ENCODE results near the gene TMEM233. TPM values are rescaled to one million over a fixed set of nuclear protein-coding genes. Genes with fewer than 3 reads are reported as not detected.

TMEM233 gene
- total and polyA plus RNA-seq, 10 of the 15 experiments (the other 5 are each of a cell fraction or from before 2014, with no cell fraction given) = not detected

DNA sequence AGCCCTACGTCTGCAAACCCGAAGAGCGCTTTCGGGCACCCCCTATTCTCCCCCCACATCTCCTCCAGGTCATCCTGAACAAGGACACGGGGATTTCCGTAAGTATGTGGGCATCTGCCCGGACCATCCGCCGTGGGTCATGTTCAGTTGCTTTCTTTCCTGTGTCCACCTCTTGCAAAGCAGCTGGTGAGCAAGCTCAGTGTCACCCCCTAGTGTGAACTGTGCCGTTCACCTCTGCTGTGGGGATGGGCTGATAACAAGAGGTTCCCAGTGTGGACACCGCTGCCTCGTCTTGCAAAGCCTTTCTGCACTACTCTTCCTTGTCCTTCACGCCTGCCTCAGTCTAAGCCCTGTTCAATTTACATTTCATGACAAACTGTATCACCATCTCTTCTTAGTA, 83.0 kb downstream of the TMEM233 start:
- Histone ChIP-seq H3K79me2 (ENCODE audit: control insufficient read depth, insufficient read depth, low read length) (peaks cover 7% of the 10 kb centered on the region), H3K27ac (ENCODE audit: control insufficient read depth, insufficient read depth) (no peak overlapping the region), H3K9me3 (replicated peaks; ENCODE audit: control insufficient read depth, insufficient read depth, low read length) (no peaks in the 10 kb centered on the region), H3K4me3 (no peak overlapping the region), H3K9ac (ENCODE audit: control insufficient read depth, insufficient read depth, low read length) (no peak overlapping the region), H3K36me3 (ENCODE audit: control insufficient read depth in 2 of 2, insufficient read depth in 2 of 2, low read length in 1 of 2) (peaks cover 38 to 50% of the 10 kb centered on the region in 2 experiments), H3K4me2 (ENCODE audit: control insufficient read depth, insufficient read depth) (no peak overlapping the region), H4K20me1 (ENCODE audit: control insufficient read depth, insufficient read depth) (no peaks in the 10 kb centered on the region), H3K4me1 (ENCODE audit: control insufficient read depth, insufficient read depth, low read length) (peaks cover 7% of the 10 kb centered on the region), H3K27me3 (replicated peaks in 1 of 2; ENCODE audit: control insufficient read depth in 2 of 2, insufficient read depth in 2 of 2, low read length in 1 of 2) (no peaks in the 10 kb centered on the region), H2AFZ (ENCODE audit: control insufficient read depth, low read depth, low read length) (no peak overlapping the region)
- 93% methylated on average over 13 of the region's 13 CpGs for WGBS (ENCODE audit: insufficient coverage, insufficient replicate concordance, low lambda C conversion rate, missing lambda C conversion rate)
- intact Hi-C loops (cut with micrococcal nuclease; ENCODE audit: unreplicated experiment) = no loop called here
- BruUV-seq (replicated peaks) = no TSS peak
- FAIRE-seq (no peak), ATAC-seq (no peak), DNase-seq (ENCODE audit: low read depth, low spot score) (no peak)
- TF ChIP-seq PKNOX1 (IDR thresholded peaks at IDR 0.05) (no peak), CTCF (IDR thresholded peaks at IDR 0.05 in 2 of 3, conservative IDR thresholded peaks at IDR 0.05 in 1 of 3; ENCODE audit: control insufficient read depth in 2 of 3, extremely low read depth in 1 of 3, insufficient read depth in 1 of 3, low read depth in 3 of 3, low read length in 3 of 3) (0 out of 6 replicates have a peak, but pooled peaks of 1 of the 3 experiments have one; percentile 6)
- SMC1A ChIA-PET (ENCODE audit: uncharacterized antibody, unreplicated experiment) = no interaction called here
- CTCF ChIA-PET = interaction anchor here (1.2 to 1.9 kb wide), 2 partner anchors 8 to 11 kb away, joined by 3 to 9 read pairs; partner anchors contain the start of gene PRKAB1
- RAD21 ChIA-PET (ENCODE audit: unreplicated experiment) = no interaction called here
- in situ Hi-C loops (cut with MboI) = no loop called here
- POLR2A ChIA-PET = interaction anchor here (0.5 to 1.0 kb wide), 2 partner anchors 8 to 1060 kb away, joined by 3 to 5 read pairs; no protein-coding TSS in a partner anchor

GRCh38 chr12:119678459-119678858, 84.9 kb downstream of the TMEM233 start:
- no peak overlapping the region for H3K4me3 ChIP-seq
- no peaks in the 10 kb centered on the region for H3K9me3 ChIP-seq (replicated peaks; ENCODE audit: control insufficient read depth, insufficient read depth, low read length)
- H4K20me1 ChIP-seq (ENCODE audit: control insufficient read depth, insufficient read depth) = no peaks in the 10 kb centered on the region
- no TSS peak for BruUV-seq (replicated peaks)
- H3K4me2 ChIP-seq (ENCODE audit: control insufficient read depth, insufficient read depth) = no peak overlapping the region
- intact Hi-C loops (cut with micrococcal nuclease; ENCODE audit: unreplicated experiment) (no loop called here), in situ Hi-C loops (cut with MboI) (no loop called here)
- CTCF ChIA-PET = interaction anchor here (1.7 to 8.6 kb wide), 2 partner anchors 8 to 102 kb away, joined by 7 to 91 read pairs; partner anchors contain the start of gene PRKAB1
- H3K36me3 ChIP-seq (ENCODE audit: control insufficient read depth in 2 of 2, insufficient read depth in 2 of 2, low read length in 1 of 2) = peaks cover 37 to 40% of the 10 kb centered on the region in 2 experiments
- no peak overlapping the region for H3K27ac ChIP-seq (ENCODE audit: control insufficient read depth, insufficient read depth)
- peaks cover 20% of the 10 kb centered on the region for H3K4me1 ChIP-seq (ENCODE audit: control insufficient read depth, insufficient read depth, low read length)
- no peaks in the 10 kb centered on the region for H3K27me3 ChIP-seq (replicated peaks in 1 of 2; ENCODE audit: control insufficient read depth in 2 of 2, insufficient read depth in 2 of 2, low read length in 1 of 2)
- no peak overlapping the region for H3K9ac ChIP-seq (ENCODE audit: control insufficient read depth, insufficient read depth, low read length)
- WGBS (ENCODE audit: insufficient coverage, insufficient replicate concordance, low lambda C conversion rate, missing lambda C conversion rate) = 96% methylated on average over 7 of the region's 7 CpGs
- FAIRE-seq (peak; percentile 7), DNase-seq (ENCODE audit: low read depth, low spot score) (no peak), ATAC-seq (no peak)
- SMC1A ChIA-PET (ENCODE audit: uncharacterized antibody, unreplicated experiment) = interaction anchor here (5.7 kb wide), 1 partner anchor 8 kb away, joined by 83 read pairs; the partner anchor contains the start of gene PRKAB1
- RAD21 ChIA-PET (ENCODE audit: unreplicated experiment) = interaction anchor here (1.2 kb wide), 1 partner anchor 13 kb away, joined by 3 read pairs; no protein-coding TSS in a partner anchor
- POLR2A ChIA-PET = no interaction called here
- H2AFZ ChIP-seq (ENCODE audit: control insufficient read depth, low read depth, low read length) = no peak overlapping the region
- no peaks in the 10 kb centered on the region for H3K79me2 ChIP-seq (ENCODE audit: control insufficient read depth, insufficient read depth, low read length)
- TF ChIP-seq CEBPB (IDR thresholded peaks at IDR 0.05; ENCODE audit: borderline replicate concordance in 1 of 2, low read depth in 2 of 2, low read length in 2 of 2) = no peak
- TF ChIP-seq ZNF217 (IDR thresholded peaks at IDR 0.05) = no peak
- no peak for TF ChIP-seq SKIL (IDR thresholded peaks at IDR 0.05; ENCODE audit: low read depth, poor library complexity, severe bottlenecking)
- no peak for TF ChIP-seq IKZF1 (conservative IDR thresholded peaks at IDR 0.05)
- TF ChIP-seq, protein P1, sequence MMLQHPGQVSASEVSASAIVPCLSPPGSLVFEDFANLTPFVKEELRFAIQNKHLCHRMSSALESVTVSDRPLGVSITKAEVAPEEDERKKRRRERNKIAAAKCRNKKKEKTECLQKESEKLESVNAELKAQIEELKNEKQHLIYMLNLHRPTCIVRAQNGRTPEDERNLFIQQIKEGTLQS (IDR thresholded peaks at IDR 0.05; ENCODE audit: borderline replicate concordance, extremely low read depth, low read depth, low read length) = no peak
- TF ChIP-seq HDGF (IDR thresholded peaks at IDR 0.05) = no peak
- TF ChIP-seq SREBF1 (IDR thresholded peaks at IDR 0.05; ENCODE audit: low read length) = no peak
- TF ChIP-seq JUND (IDR thresholded peaks at IDR 0.05; ENCODE audit: low read depth, low read length) = no peak
- TF ChIP-seq SMARCA5 (IDR thresholded peaks at IDR 0.05) = no peak

Data from GM12878 (cell line).